ENCODE measurements around the gene PCGF5.

Gene PCGF5

DNA sequence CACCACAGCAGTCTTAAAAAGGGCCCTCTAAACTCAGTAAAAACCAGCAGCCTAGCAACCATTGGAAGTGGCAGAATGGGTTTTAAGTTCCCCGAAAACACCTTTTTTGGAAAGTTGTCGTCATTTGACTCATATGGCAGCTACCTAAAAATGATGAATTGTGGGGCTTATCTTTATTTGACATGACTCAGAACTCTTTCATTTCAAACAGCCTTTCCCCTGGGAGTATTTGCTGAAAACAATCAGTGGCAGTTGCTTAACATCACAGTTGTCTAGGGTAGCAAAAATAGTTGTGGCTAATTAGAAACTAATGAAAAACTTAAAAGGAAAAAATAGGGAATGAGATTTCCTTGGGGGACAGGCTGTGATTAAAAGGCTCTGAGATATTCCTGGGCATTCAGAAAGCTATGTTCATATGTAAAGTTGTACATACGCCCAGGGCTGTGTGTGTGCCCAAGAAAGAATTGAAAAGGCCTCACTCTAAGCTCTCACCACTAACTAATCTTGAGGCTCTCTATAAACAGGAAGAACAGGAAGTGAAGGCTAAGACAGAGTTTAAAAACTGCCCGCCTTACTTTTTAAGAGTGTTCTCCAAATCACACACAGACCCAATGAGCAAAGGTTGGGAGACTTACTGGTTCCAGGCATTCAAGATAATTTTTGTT, 108.0 kb downstream of the PCGF5 start:
- no peak for DNase-seq (ENCODE audit: low spot score)

All from left forelimb (tissue), 1 donor.